ENCODE measurements around the gene SMG6. TPM values are rescaled to one million over a fixed set of nuclear protein-coding genes. Genes with fewer than 3 reads are reported as not detected.

SMG6 gene
- total and polyA plus RNA-seq, 2 of the 13 experiments (the other 11 are each of a cell fraction or from before 2014, with no cell fraction given) = 4.6 to 14.6 TPM

DNA sequence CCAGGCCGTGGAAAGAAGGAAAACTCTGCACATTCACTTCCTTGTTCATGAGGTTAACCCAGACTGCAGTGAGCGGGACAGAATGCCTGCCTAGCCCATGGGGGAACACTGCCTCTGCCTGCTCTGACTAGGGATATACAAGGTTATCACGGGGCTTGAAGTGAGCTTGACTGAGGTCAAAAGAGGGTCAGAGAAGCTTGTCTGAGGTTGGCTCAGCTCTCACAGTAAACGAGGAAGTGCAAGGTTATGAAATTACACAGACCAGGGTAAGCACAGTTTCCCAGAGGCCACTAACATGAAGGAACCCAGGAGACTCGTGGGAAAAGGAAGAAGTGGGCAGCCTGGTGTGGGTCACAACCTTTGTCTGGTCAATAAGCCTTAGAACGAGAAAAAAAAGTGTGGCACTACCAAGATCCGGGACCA is 220.0 kb downstream of the SMG6 start (continued):
- TF ChIP-seq, protein P1, sequence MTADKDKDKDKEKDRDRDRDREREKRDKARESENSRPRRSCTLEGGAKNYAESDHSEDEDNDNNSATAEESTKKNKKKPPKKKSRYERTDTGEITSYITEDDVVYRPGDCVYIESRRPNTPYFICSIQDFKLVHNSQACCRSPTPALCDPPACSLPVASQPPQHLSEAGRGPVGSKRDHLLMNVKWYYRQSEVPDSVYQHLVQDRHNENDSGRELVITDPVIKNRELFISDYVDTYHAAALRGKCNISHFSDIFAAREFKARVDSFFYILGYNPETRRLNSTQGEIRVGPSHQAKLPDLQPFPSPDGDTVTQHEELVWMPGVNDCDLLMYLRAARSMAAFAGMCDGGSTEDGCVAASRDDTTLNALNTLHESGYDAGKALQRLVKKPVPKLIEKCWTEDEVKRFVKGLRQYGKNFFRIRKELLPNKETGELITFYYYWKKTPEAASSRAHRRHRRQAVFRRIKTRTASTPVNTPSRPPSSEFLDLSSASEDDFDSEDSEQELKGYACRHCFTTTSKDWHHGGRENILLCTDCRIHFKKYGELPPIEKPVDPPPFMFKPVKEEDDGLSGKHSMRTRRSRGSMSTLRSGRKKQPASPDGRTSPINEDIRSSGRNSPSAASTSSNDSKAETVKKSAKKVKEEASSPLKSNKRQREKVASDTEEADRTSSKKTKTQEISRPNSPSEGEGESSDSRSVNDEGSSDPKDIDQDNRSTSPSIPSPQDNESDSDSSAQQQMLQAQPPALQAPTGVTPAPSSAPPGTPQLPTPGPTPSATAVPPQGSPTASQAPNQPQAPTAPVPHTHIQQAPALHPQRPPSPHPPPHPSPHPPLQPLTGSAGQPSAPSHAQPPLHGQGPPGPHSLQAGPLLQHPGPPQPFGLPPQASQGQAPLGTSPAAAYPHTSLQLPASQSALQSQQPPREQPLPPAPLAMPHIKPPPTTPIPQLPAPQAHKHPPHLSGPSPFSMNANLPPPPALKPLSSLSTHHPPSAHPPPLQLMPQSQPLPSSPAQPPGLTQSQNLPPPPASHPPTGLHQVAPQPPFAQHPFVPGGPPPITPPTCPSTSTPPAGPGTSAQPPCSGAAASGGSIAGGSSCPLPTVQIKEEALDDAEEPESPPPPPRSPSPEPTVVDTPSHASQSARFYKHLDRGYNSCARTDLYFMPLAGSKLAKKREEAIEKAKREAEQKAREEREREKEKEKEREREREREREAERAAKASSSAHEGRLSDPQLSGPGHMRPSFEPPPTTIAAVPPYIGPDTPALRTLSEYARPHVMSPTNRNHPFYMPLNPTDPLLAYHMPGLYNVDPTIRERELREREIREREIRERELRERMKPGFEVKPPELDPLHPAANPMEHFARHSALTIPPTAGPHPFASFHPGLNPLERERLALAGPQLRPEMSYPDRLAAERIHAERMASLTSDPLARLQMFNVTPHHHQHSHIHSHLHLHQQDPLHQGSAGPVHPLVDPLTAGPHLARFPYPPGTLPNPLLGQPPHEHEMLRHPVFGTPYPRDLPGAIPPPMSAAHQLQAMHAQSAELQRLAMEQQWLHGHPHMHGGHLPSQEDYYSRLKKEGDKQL (CRISPR knock-in tag; IDR thresholded peaks at IDR 0.05; ENCODE audit: low read depth) = no peak
- TF ChIP-seq LRRFIP1 (CRISPR knock-in tag; conservative IDR thresholded peaks at IDR 0.05) (no peak), ZNF782 (CRISPR knock-in tag; IDR thresholded peaks at IDR 0.05; ENCODE audit: borderline replicate concordance) (no peak), ZNF274 (CRISPR knock-in tag; IDR thresholded peaks at IDR 0.05) (no peak), ELF3 (CRISPR knock-in tag; IDR thresholded peaks at IDR 0.05) (0 out of 2 replicates have a peak, but pooled peaks have one; percentile 24), MIER3 (CRISPR knock-in tag; IDR thresholded peaks at IDR 0.05; ENCODE audit: borderline replicate concordance) (no peak), ZNF572 (CRISPR knock-in tag; IDR thresholded peaks at IDR 0.05) (no peak)
- TF ChIP-seq, protein P2, sequence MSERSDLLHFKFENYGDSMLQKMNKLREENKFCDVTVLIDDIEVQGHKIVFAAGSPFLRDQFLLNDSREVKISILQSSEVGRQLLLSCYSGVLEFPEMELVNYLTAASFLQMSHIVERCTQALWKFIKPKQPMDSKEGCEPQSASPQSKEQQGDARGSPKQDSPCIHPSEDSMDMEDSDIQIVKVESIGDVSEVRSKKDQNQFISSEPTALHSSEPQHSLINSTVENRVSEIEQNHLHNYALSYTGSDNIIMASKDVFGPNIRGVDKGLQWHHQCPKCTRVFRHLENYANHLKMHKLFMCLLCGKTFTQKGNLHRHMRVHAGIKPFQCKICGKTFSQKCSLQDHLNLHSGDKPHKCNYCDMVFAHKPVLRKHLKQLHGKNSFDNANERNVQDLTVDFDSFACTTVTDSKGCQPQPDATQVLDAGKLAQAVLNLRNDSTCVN (CRISPR knock-in tag; IDR thresholded peaks at IDR 0.05; ENCODE audit: borderline replicate concordance) = no peak

All from HepG2 (cell line).